Renal cortex interstitium (tissue), 11 donors: ENCODE results near the gene FEM1C. TPM values are rescaled to one million over a fixed set of nuclear protein-coding genes. Genes with fewer than 3 reads are reported as not detected.
"Not testable (repeated sequence)": the region's sequence is repeated elsewhere in the genome, so short reads cannot be mapped to it uniquely, and the experiment has no call there.

Source experiments
- DNase-seq, 11 donors: peaks; one replicate each; pipeline ENCODE4 v3.0.0-alpha.2; 2013; ENCODE audit warnings: low read depth in 9 of 11, low spot score in 4 of 11; ENCODE audit errors: extremely low read depth in 1 of 11
- polyA plus RNA-seq, 3 donors: library from polyadenylated mRNA; unstranded; fragments of 120-200 nt; gene quantifications; one replicate each; pipeline ENCODE4 v1.2.1, GENCODE V29; 2013; ENCODE audit not compliant: insufficient read length in 3 of 3

The FEM1C gene
- polyA plus RNA-seq, 3 donors = 20.8 to 24.3 (median 21.6) TPM

DNA sequence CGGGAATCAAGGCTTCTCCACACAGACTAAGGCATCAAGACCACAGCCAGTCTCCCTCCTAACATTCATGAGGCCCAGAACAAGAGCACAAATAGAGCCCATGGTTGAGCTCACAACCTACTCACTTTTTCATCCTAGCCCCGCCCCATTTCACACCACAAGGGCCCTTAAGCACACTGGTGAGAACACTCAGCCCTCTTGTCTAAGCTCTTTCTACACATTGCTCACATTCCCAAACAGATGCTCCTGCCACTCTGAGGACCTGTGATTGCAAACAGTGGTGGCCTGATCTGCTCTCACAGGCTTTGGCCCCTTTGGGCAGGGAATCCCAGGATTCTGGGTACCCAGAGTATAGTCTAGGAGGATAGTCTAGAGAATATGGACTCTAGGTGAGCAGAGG is 54.0 kb downstream of the FEM1C start:
- DNase-seq = no peak

DNA sequence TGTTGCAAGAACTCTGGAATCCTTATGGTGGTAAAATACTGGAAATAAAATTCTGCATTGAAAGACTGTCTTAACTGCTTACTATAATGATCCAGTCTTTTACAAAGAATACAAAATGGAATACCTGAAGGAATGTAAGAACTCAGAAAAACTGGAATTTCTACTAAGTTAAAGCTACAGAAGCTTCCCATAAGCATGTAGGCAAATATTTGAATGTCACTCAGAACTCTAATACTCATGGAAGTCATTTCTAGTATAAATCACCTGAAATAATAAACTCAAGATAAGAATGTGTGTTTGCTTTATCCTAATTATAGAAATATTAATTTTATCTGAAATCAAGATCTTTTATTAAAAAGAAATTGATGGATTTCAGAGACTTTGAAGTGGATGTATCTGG is 54.8 kb downstream of the FEM1C start:
- no peak for DNase-seq

DNA sequence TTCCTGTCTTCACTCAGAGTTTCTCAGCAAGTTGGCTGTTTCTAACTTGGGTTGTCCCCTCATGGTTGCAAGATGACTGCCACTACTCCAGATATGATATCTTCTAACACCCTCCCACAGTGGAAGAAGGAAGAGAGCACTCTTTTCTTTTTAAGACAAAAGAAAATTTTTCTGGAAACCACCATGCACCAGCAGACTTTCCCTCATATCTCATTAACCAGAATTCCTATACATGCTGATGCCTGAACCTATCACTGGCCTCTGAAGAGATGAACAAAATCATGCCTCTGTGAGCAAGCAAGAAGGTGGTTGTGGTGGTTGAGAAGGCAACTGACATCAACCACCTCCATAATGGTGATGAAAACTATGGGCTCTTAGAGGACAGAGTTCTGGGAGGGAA is 56.8 kb downstream of the FEM1C start:
- DNase-seq = no peak

DNA sequence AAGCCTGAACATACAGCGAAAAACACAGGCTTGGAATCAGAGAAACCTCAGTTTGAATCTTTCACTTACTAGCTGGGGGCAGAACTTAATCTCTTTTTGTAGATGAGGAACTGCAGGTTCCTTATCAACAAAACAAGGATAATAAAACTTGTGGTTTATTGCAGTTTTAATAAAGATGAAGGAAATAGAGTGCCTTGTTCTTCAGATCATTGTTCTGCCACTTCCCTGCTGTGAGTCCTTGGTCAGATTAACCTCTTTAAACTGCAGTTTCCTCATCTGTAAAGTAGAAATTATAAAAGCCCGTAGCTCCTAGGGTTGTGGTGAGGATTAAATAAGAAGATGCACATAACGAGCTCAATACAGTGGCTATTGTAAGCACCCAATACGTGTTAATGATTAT is 57.4 kb downstream of the FEM1C start:
- no peak for DNase-seq

DNA sequence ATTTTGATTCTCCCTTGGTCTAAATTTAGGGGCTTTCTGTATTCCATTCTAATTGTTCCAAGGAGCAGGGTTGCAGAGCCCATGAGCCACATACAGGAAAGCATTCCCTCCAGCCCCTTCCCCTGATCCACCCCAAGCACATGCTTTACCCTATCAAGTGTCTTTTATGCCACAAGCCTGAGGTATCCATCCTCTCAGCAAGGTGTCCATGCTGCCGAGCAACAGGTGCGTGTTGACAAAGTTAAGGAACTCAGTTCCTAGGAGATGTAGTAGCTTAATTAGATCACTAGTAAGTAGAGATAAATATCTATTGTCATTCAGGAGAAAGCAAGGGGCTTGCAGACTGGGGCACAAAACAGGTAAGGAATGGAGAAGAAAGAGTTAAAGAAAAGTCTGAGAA is 57.8 kb downstream of the FEM1C start:
- DNase-seq = no peak

DNA sequence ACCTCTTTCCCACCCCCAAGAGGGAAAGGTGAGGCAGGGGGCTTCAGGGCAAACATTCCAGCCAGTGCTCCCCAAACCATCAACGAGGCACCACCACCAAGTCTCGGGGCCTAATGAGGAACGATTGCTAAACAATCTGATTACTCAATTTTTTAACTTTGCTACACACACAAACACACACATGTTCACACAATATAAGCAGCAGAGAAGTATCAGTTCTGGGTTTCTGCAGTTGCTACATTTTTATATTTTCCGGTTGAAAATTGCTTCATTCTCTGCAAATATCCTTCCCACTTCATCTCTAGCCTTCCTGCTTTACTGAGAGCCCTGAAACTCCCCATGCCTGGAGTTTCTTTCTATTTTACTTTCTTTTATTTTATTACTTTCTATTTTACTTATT is 60.2 kb downstream of the FEM1C start:
- DNase-seq = no peak

DNA sequence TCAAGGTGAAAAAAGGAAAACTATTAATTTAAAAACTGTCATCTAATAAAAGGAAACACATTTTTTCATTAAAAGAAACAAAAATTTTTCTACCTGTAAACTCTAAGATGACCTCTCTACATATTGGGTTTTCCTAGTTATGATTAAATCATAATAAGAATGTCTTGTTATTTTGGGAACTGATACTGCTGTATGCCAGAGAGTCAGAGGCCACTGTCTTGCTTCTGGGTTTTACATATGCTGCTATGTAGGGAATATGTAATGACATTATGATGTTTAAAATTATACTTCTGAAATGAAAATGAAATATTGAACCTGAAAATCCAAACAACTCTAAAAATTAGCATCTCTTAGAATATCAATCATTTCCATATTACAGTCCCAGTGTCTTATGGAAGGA is 63.7 kb downstream of the FEM1C start:
- no peak for DNase-seq

DNA sequence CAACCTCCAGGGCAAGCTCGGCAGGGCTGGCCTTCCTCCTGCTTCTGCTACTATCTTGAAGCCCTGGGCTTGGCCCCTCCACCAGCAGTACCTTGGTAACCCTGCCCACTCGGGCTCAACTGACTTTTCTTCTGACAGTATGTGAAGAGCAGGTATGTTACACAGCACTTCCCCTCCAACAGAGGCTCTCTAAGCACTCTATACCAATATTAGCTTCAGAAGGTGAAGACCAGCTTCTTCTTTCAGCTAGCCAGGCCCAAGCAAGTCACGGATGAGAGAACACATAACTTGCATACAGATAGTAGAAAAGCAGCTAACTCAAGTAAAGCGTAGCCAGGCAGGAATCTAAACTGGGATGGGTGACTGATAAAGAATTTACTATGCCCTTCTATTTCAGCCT is 64.3 kb downstream of the FEM1C start:
- no peak for DNase-seq

DNA sequence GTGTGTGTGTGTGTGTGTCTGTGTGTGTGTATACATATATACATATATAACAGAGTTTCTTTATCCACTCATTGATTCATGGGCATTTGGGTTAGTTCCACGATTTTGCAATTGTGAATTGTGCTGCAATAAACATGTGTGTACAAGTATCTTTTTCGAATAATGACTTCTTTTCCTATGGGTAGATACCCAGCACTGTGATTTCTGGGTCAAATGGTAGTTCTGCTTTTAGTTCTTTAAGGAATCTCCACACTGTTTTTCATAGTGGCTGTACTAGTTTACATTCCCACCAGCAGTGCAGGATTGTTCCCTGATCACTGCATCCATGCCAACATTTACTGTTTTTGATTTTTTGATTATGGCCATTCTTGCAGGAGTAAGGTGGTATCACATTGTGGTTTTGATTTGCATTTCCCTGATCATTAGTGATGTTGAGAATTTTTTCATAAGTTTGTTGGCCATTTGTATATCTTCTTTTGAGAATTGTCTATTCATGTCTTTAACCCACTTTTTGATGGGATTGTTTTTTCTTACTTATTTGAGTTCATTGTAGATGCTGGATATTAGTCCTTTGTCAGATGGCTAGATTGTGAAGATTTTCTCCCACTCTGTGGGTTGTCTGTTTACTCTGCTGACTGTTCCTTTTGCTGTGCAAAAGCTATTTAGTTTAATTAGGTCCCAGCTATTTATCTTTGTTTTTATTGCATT is 65.3 kb downstream of the FEM1C start:
- not testable (repeated sequence) for DNase-seq

DNA sequence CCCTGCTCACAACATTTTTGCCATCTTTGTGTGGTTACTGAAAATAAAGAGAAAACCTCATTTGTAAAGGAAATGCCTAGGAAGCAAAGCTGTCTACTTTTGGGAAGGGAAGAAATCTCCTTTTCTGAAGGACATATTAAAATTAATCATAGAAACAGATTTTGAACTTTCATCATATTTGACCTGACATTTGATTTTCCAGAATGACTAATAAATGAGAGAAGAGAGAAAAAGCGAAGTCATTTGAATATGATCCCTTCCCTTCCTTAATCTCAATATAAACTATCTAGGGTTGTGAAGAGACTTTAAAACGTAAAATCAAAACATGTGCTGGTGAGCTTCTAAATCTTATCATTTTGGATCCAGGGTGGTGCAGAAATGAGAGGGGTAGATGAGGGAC is 66.3 kb downstream of the FEM1C start:
- DNase-seq = no peak

DNA sequence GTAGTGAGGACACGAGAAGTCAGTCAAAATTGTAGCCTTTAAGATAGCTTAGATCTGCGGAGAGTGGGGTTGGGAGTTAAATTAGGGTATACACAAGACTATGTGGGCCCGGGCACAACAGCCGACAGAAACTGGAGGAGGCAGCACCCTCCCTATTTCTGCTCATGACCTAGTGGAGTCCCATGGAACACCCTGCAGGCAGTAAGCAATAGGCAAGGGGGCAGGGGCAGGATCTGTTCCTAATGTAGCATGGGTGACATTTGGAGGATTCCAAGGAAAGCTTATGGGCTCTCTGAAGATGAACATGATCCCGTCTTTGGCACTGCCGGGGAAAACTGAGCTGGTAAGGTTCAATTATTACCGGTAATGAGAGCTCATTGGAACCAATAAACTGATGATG is 67.0 kb downstream of the FEM1C start:
- DNase-seq = no peak

DNA sequence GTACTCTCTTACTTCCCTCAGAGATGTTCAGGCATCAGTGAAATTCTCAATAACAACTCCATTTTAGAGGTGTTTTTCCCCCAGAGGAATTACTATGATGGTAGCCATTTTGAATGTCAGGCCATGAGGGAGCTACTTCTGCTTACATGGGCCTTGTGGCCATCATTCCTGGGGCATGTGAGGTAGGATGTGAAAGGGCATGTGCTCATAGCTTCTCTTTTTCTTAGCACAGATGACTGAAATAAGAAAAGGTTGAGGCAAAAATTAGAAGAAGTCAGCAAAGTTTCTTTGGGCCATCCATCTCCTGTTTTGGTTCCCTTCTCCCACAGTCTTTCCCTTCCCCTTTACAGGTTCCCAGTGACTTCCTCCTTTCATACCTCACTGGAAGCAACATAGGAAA is 68.8 kb downstream of the FEM1C start:
- DNase-seq = no peak

DNA sequence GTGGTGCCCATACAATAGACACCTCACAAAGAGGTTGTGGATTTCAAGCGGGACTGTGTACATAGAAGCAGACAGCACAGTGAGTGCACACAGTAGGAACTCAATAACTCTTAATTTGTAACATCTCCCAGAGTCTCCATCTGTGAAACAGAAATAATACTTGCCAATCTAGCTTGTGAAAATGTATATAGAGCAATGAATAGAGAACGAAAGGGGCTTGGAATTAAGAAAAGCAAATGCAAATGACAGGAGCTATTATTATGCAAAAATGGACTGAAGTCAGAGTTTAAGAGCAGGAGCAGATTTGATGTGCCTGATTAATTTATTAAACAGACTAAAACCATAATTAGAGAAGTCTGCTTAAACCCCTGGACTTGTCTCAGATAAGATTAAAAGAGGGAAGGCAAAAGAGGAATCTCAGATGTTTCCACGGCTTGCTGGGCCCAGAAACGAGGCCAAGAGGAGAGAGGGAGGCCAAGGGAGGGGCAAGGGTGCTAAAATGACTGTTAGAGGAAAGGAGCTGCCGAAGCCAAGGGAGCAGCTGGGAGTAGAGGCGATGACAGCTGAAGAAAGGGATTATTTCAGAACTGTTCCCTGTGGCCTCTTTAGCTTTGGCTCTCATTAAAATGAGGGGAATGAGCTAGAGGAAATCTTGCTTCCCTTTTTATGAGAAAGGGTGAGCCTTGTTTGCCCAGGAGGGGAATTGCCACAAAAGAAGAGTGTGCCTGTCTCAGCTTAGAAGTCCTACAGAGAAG is 72.1 kb downstream of the FEM1C start:
- DNase-seq = peak in 4 of 11 donors; percentile 31 to 57 (median 42)

DNA sequence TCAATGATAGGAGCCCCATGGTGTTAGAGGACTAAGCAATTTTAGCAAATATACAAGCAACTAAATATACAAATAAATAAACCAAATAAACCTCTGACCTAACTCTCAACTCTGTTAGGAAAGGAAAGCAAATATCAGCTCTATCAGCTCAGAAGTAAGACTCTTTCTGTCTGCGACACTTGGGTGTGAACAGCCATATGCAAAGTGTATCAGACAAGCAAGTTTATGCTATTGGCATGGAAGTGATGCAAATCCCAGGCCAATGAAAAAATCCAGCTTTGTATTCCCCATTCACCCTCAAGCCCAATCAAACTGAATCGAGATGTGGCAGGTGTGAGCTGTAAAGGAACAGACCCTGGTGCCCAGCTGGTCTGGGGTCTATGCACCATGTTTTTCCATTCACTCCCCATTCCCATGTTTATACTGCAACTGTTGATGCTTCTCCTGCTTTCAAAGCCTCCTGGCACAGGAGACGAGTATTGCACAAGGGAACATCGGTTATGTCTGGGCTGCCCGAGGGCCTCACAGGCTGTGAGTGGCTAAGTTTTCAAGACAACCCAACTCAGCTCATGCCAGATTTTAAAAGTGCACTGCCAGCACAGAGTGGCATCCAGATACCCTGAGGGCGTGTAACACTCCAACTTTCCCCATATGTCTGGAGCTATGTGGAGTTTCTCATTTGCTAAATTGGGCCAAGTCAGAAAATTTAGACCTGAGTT is 73.1 kb downstream of the FEM1C start:
- no peak for DNase-seq

DNA sequence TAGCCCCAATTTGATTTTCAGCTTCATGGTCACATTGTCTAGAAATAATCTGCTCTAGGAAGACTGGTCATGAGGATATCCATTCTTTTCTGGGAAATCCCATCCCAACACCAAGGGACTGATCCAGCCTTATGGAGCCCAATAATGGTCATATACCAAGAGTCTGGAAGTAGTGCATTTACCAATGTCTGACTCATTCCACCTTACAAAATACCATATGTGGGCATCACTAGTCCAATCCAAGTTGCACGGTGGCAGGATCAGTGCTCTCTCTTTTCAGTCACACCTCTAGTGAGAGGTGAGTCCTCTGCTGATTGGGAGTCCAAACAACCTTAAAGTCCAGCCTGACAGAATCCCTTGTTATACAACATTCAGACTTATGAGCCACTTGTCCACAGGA is 73.7 kb downstream of the FEM1C start:
- DNase-seq = no peak

Other genes starting within 250 kb of the FEM1C start
- 10 to 100 TPM; 15.3 to 19.7 (median 15.9) TPM for gene CCDC112, start 248.1 kb downstream of the FEM1C start, polyA plus RNA-seq
- 1 to 10 TPM; 2.8 to 4.4 (median 3.8) TPM for gene TICAM2, start 57.7 kb upstream of the FEM1C start, polyA plus RNA-seq
- gene TMED7, start 81.3 kb upstream of the FEM1C start, polyA plus RNA-seq = 100 to 1,000 TPM in 2 of 3 donors, 10 to 100 TPM in 1; 96.7 to 112 (median 107) TPM